HG03565 (cell line): ENCODE measurements around the gene IFNL2.

ENCODE experiments used
- ATAC-seq: cut with Tn5 transposase; IDR thresholded peaks from one replicate; pipeline ENCODE4 v1.9.1; 2021; ENCODE audit warnings: mild to moderate bottlenecking, moderate library complexity; ENCODE audit not compliant: unreplicated experiment

The IFNL2 gene

DNA sequence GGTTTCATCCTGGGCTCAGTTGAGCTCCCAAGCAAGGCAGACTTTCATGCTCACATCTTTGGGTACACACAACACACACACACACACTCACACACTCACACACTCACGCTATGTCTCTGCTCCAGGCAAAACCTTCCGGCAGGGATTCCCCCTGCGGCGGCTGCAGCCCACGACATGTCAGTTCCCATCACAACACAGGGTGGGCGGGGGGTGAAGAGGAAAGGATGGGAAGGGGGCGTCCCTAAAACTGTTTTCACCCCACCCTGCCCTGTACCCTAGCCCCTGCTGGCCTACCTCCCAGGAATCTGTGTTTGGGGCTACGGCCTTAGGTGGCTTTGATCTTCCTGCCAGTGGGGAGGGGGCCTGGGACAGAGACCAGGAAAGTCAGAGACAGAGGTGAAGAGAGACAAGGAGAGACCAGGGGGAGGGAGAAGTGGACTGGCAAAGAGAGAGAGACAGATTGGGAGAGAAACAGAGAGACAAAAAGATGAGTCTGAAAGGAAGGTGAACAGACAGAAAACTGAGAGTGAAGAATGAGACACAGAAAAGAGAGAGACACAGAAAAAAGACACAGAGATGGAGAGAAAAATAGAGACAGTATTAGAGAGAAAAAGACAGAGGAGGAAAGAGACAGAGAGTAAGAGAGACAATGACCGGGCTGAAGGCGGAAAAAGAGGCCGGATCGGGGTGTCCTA lies 48.6 kb downstream of the IFNL2 start:
- no peak for ATAC-seq

DNA sequence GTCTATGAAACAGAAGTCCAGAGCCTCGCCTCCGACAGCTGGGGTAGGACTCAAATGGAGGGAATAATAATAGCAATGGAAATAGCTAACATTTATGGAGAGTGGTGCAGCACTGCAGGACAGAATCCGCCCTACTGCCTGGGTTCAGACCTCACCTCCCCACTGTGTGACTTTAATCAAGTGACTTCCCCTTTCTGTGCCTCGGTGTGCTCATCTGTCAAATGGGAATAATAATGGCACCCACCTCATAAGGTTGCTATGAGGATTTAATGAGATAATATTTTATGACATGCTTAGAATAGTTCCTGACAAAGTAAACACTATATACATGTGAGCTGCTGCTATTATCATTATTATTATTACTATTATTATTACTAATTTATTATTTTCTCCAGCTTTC lies 49.3 kb downstream of the IFNL2 start:
- no peak for ATAC-seq

DNA sequence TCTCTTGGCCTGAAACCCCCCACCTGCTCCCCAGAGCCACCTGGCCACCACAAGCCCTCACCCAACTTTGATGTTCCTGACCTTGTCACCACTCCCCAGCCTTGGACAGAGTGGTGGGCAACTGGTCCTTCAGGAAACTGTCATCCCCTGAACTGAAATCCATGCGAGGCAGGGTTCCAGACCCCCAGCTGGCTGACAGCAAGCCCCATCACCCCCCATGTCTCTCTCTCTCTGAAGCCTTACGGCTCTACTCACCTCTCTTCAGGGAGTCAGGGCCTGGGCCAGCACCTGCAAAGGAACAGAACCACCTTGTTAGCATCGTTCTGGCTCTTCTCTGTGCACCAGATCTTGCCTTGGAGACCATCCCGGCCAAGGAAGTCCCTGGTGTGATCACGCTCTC lies 49.9 kb downstream of the IFNL2 start:
- ATAC-seq: no peak

DNA sequence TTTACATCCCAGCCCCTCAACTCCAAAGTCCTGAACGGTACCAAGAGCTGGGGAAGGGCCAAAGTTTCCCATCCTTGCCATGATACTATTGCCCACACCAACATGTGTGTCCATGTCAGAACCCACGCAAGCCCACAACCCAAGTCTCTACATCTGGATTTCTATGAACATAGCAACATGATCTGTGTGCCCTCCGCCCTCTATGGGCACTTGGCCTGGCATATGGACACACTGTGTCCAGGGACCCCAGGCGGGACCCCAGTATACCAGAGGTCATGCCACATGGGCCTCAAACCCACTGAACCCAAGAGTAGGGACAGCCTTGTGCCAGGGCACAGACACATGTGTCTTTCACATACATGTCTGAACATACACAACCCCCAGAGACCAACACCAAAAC lies 50.5 kb downstream of the IFNL2 start:
- ATAC-seq: no peak

DNA sequence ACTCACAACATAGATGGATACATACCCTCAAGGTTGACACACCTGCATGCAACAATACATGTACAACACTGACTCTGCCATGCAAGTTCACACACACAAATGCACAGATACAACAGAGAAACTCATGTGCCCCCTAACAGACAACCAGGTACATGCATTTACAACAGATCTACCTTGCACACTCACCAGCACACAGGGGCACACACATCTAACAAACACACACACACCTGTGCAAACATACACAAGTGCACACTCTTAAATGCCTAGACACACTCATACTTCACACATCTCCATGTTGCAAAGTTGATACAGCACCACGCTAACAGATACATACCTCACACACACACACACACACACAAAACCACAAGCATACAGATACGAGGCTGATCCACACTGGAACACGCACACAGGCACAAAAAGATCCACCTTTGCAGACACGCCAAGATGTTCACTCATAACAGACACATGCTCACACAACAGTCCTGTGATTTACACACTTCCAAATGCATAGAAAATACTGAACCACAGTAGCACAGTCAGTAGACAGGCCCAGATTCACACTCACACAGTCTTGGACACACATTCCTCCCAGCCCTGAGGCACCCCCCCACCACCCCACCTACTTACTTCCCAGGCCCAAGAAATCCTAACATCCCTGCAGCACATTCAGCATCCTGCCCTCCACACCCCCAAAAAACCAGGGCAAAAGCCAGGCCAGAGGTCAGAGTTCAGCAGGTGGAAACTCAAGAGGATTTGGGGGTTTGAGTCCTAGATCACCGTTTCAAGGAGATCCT lies 51.1 kb downstream of the IFNL2 start:
- no peak for ATAC-seq
